MM.1S (cell line): ENCODE results near the gene THRSP.

Source experiments
- DNase-seq: peaks from one replicate; pipeline ENCODE4 v3.0.0-alpha.2; 2015
- H2AFZ ChIP-seq: fragments of 300-600 bp; sonication (generic); 2 replicates; pipeline ENCODE4 v1.6.0; 2016; ENCODE audit warnings: antibody characterized with exemption, low read length
- H3F3A ChIP-seq: fragments of 300-600 bp; sonication (generic); 2 replicates; pipeline ENCODE4 v1.6.1; 2016; ENCODE audit warnings: mild to moderate bottlenecking, antibody characterized with exemption, low read length, moderate library complexity, mixed read lengths; ENCODE audit not compliant: insufficient read depth
- H3K27ac ChIP-seq: fragments of 300-600 bp; sonication (generic); 2 replicates; pipeline ENCODE4 v1.5.1; 2016; ENCODE audit warnings: mild to moderate bottlenecking, low read length
- H3K27me3 ChIP-seq: fragments of 300-600 bp; sonication (generic); replicated peaks from 2 replicates; pipeline ENCODE4 v1.6.0; 2016; ENCODE audit warnings: low read length; ENCODE audit not compliant: insufficient read depth
- H3K36me3 ChIP-seq: fragments of 300-600 bp; sonication (generic); replicated peaks from 2 replicates; pipeline ENCODE4 v1.6.1; 2016; ENCODE audit warnings: mild to moderate bottlenecking, low read length, mixed read lengths; ENCODE audit not compliant: insufficient read depth
- H3K4me1 ChIP-seq: fragments of 300-600 bp; sonication (generic); 2 replicates; pipeline ENCODE4 v1.6.1; 2016; ENCODE audit warnings: low read length, mixed read lengths
- H3K4me2 ChIP-seq: fragments of 300-600 bp; sonication (generic); 2 replicates; pipeline ENCODE4 v1.6.0; 2016; ENCODE audit warnings: low read depth, low read length
- H3K4me3 ChIP-seq: fragments of 300-600 bp; sonication (generic); 2 replicates; pipeline ENCODE4 v1.5.1; 2016; ENCODE audit warnings: low read length, mixed read lengths
- H3K79me2 ChIP-seq: fragments of 300-600 bp; sonication (generic); 2 replicates; pipeline ENCODE4 v1.6.1; 2016; ENCODE audit warnings: mixed run types, low read length, mixed read lengths
- H3K9ac ChIP-seq: fragments of 300-600 bp; sonication (generic); 2 replicates; pipeline ENCODE4 v1.6.1; 2016; ENCODE audit warnings: low read length, mixed read lengths
- H3K9me2 ChIP-seq: fragments of 300-600 bp; sonication (generic); replicated peaks from 2 replicates; pipeline ENCODE4 v1.6.1; 2016; ENCODE audit warnings: mild to moderate bottlenecking, low read length, mixed read lengths; ENCODE audit not compliant: insufficient read depth
- H3K9me3 ChIP-seq: fragments of 300-600 bp; sonication (generic); replicated peaks from 2 replicates; pipeline ENCODE4 v1.6.1; 2016; ENCODE audit warnings: mild to moderate bottlenecking, low read length, mixed read lengths; ENCODE audit not compliant: insufficient read depth
- H4K20me1 ChIP-seq: fragments of 300-600 bp; sonication (generic); 2 replicates; pipeline ENCODE4 v1.6.1; 2016; ENCODE audit warnings: mild to moderate bottlenecking, low read length, moderate library complexity, mixed read lengths; ENCODE audit not compliant: insufficient read depth
- EZH2 ChIP-seq: fragments of 300-600 bp; sonication (generic); optimal IDR thresholded peaks from 2 replicates; pipeline ENCODE3; 2017; ENCODE audit warnings: low read depth, mild to moderate bottlenecking, antibody characterized with exemption, low read length, mixed read lengths
- EZH2phosphoT487 ChIP-seq: fragments of 300-600 bp; sonication (generic); IDR thresholded peaks from 2 replicates; pipeline ENCODE4 v1.6.1; 2018; ENCODE audit warnings: antibody characterized with exemption, low read length
- TF ChIP-seq, protein P1 (sequence below): fragments of 300-600 bp; sonication (generic); IDR thresholded peaks from 2 replicates; pipeline ENCODE4 v1.5.1; 2016; ENCODE audit warnings: antibody characterized with exemption, low read length, mixed read lengths

The THRSP gene

DNA sequence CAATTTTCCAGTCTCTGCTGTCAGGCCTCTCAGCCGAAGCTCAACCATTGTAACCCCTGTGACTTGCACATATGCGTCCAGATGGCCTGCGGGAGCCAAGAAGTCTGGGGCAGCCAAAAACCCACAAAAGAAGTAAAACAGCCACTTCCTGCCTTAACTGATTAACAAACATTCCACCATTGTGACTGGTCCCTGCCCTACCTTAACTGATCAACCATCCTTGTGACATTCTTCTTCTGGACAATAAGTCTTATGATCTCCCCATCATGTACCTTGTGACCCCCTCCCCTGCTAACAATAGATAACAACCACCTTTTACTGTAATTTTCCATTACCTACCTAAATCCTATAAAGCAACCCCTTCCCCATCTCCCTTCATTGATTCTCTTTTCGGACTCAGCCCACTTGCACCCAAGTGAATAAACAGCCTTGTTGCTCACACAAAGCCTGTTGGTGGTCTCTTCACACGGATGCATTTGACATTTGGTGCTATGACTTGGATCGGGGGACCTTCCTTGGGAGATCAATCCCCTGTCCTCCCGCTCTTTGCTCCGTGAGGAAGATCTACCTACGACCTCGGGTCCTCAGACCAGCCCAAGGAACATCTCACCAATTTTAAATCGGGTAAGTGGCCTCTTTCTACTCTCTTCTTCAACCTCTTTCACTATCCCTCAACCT is 17.3 kb downstream of the THRSP start:
- no peak overlapping the region for H3K4me2 ChIP-seq
- peaks cover 8% of the 10 kb centered on the region for H3K4me1 ChIP-seq
- no peak overlapping the region for H3K4me3 ChIP-seq
- peak overlapping the region; percentile 27; the same call in 1 of the 2 replicates for H2AFZ ChIP-seq
- H3K79me2 ChIP-seq, result peaks cover 38% of the 10 kb centered on the region
- H3K9ac ChIP-seq, result no peak overlapping the region
- H3K27ac ChIP-seq, result no peak overlapping the region
- H3K27me3 ChIP-seq, result no peaks in the 10 kb centered on the region
- no peaks in the 10 kb centered on the region for H4K20me1 ChIP-seq
- no peaks in the 10 kb centered on the region for H3K9me2 ChIP-seq
- DNase-seq, result no peak
- no peaks in the 10 kb centered on the region for H3K36me3 ChIP-seq
- no peaks in the 10 kb centered on the region for H3K9me3 ChIP-seq
- H3F3A ChIP-seq, result no peaks in the 10 kb centered on the region
- TF ChIP-seq, protein P1, sequence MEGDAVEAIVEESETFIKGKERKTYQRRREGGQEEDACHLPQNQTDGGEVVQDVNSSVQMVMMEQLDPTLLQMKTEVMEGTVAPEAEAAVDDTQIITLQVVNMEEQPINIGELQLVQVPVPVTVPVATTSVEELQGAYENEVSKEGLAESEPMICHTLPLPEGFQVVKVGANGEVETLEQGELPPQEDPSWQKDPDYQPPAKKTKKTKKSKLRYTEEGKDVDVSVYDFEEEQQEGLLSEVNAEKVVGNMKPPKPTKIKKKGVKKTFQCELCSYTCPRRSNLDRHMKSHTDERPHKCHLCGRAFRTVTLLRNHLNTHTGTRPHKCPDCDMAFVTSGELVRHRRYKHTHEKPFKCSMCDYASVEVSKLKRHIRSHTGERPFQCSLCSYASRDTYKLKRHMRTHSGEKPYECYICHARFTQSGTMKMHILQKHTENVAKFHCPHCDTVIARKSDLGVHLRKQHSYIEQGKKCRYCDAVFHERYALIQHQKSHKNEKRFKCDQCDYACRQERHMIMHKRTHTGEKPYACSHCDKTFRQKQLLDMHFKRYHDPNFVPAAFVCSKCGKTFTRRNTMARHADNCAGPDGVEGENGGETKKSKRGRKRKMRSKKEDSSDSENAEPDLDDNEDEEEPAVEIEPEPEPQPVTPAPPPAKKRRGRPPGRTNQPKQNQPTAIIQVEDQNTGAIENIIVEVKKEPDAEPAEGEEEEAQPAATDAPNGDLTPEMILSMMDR, result no peak
- TF ChIP-seq EZH2phosphoT487, result no peak
- TF ChIP-seq EZH2, result no peak

- Histone ChIP-seq H3K79me2 (peaks cover 31% of the 10 kb centered on the region), H4K20me1 (no peaks in the 10 kb centered on the region), H3K4me2 (no peak overlapping the region), H3F3A (no peaks in the 10 kb centered on the region), H3K4me3 (no peak overlapping the region), H3K27me3 (no peaks in the 10 kb centered on the region), H3K9ac (no peak overlapping the region), H3K36me3 (no peaks in the 10 kb centered on the region), H3K9me3 (no peaks in the 10 kb centered on the region), H2AFZ (peak overlapping the region; percentile 27; the same call in 1 of the 2 replicates), H3K4me1 (peaks cover 8% of the 10 kb centered on the region), H3K27ac (no peak overlapping the region), H3K9me2 (no peaks in the 10 kb centered on the region)
- TF ChIP-seq, protein P1, result no peak
- TF ChIP-seq EZH2phosphoT487, result no peak
- TF ChIP-seq EZH2, result no peak
- DNase-seq, result no peak
Measured at GRCh38 chr11:78081583-78081982, 17.9 kb downstream of the THRSP start.

DNA sequence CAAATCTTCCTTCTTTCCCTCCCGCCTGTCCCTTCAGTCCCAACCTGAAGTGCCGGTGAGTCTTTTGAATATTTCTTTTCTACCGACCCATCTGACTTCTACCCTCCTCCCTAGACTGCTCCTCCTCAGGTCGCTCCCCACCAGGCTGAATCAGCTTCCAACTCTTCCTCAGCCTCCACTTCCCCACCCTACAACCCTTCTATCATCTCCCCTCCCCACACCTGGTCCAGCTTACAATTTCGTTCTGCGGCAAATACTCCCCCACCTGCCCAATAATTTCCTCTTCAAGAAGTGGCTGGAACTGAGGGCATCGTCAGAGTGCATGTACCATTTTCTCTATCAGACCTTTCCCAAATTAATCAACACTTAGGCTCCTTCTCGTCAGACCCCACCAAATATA is 18.5 kb downstream of the THRSP start:
- H3K79me2 ChIP-seq, result peaks cover 26% of the 10 kb centered on the region
- H3K4me1 ChIP-seq, result peaks cover 8% of the 10 kb centered on the region
- H3K9me3 ChIP-seq, result no peaks in the 10 kb centered on the region
- H3K9ac ChIP-seq, result no peak overlapping the region
- H3K4me3 ChIP-seq, result no peak overlapping the region
- H3F3A ChIP-seq, result no peaks in the 10 kb centered on the region
- TF ChIP-seq, protein P1, result no peak
- TF ChIP-seq EZH2, result no peak
- TF ChIP-seq EZH2phosphoT487, result no peak
- no peak for DNase-seq
- no peaks in the 10 kb centered on the region for H3K36me3 ChIP-seq
- H4K20me1 ChIP-seq, result no peaks in the 10 kb centered on the region
- H2AFZ ChIP-seq, result no peak overlapping the region
- no peaks in the 10 kb centered on the region for H3K27me3 ChIP-seq
- H3K27ac ChIP-seq, result no peak overlapping the region
- no peaks in the 10 kb centered on the region for H3K9me2 ChIP-seq
- no peak overlapping the region for H3K4me2 ChIP-seq
